Kidney capillary endothelial cell (primary cell): ENCODE results near the gene FAM163B.

Experiments used
- DNase-seq: peaks from one replicate; pipeline ENCODE4 v3.0.0-alpha.2; 2018; ENCODE audit warnings: low spot score

FAM163B gene

GRCh38 chr9:133615606-133616188 lies 6.5 kb upstream of the FAM163B start:
- no peak for DNase-seq

- no peak for DNase-seq
These were observed 6.0 kb upstream of the FAM163B start for GRCh38 chr9:133615186-133615585.

- DNase-seq, result no peak
These were observed 5.5 kb upstream of the FAM163B start for GRCh38 chr9:133614678-133615077.

- no peak for DNase-seq
These were observed 4.9 kb upstream of the FAM163B start for GRCh38 chr9:133614056-133614455.

GRCh38 chr9:133613432-133613831 lies 4.2 kb upstream of the FAM163B start:
- DNase-seq, result no peak

GRCh38 chr9:133612816-133613215 lies 3.6 kb upstream of the FAM163B start:
- DNase-seq, result no peak

GRCh38 chr9:133612051-133612450 lies 2.9 kb upstream of the FAM163B start:
- no peak for DNase-seq

- no peak for DNase-seq
These were observed 1.7 kb upstream of the FAM163B start for GRCh38 chr9:133610845-133611244.

GRCh38 chr9:133608889-133609288 lies 300 bp downstream of the FAM163B start:
- no peak for DNase-seq

GRCh38 chr9:133608382-133608781 lies 807 bp downstream of the FAM163B start:
- DNase-seq, result no peak

GRCh38 chr9:133607976-133608375 lies 1.2 kb downstream of the FAM163B start:
- DNase-seq, result no peak

- no peak for DNase-seq
These were observed 1.8 kb downstream of the FAM163B start for GRCh38 chr9:133607381-133607780.

GRCh38 chr9:133606708-133607025 lies 2.5 kb downstream of the FAM163B start:
- no peak for DNase-seq

- DNase-seq, result no peak
These were observed 3.1 kb downstream of the FAM163B start for GRCh38 chr9:133605856-133606707.

GRCh38 chr9:133605446-133605845 lies 3.7 kb downstream of the FAM163B start:
- DNase-seq, result no peak

GRCh38 chr9:133604856-133605255 lies 4.3 kb downstream of the FAM163B start:
- DNase-seq, result no peak

GRCh38 chr9:133604214-133604613 lies 5.0 kb downstream of the FAM163B start:
- DNase-seq, result no peak

- DNase-seq, result no peak
These were observed 5.9 kb downstream of the FAM163B start for GRCh38 chr9:133603135-133603927.

- no peak for DNase-seq
These were observed 6.9 kb downstream of the FAM163B start for GRCh38 chr9:133602277-133602676.

- DNase-seq, result no peak
These were observed 7.4 kb downstream of the FAM163B start for GRCh38 chr9:133601746-133602145.

- DNase-seq, result no peak
These were observed 8.4 kb downstream of the FAM163B start for GRCh38 chr9:133600739-133601138.

- DNase-seq, result no peak
These were observed 9.6 kb downstream of the FAM163B start for GRCh38 chr9:133599470-133600173.
